ENCODE measurements around the gene RPRML. TPM values are rescaled to one million over a fixed set of nuclear protein-coding genes. Genes with fewer than 3 reads are reported as not detected.
A peak's percentile ranks its signal among the peaks of the same experiment; 100 is the strongest.

The RPRML gene
- total RNA-seq, 1 donor from 2014 or later, result not detected

- H3K79me2 ChIP-seq (ENCODE audit: low read depth), result no peaks in the 10 kb centered on the region
- H3K36me3 ChIP-seq, result no peaks in the 10 kb centered on the region
- H3K9ac ChIP-seq, result no peak overlapping the region
- peak; percentile 49 for DNase-seq (ENCODE audit: low spot score)
- H3K27ac ChIP-seq, result no peak overlapping the region
- peak overlapping the region; percentile 40 for H3K4me3 Mint-ChIP-seq
- peaks cover 12% of the 10 kb centered on the region for H3F3A ChIP-seq (ENCODE audit: low read depth)
- peak overlapping the region; percentile 17 for H3K4me2 ChIP-seq
- no peak for TF ChIP-seq CTCF (IDR thresholded peaks at IDR 0.05)
- no peak for TF ChIP-seq EZH2 (IDR thresholded peaks at IDR 0.05)
- TF ChIP-seq EZH2phosphoT487 (IDR thresholded peaks at IDR 0.05), result no peak
- no peaks in the 10 kb centered on the region for H3K9me3 ChIP-seq (ENCODE audit: low read depth)
- H3K4me1 Mint-ChIP-seq, result peaks cover 35% of the 10 kb centered on the region
- H4K20me1 ChIP-seq (ENCODE audit: low read depth), result peaks cover 23% of the 10 kb centered on the region
- H3K27me3 ChIP-seq, result no peaks in the 10 kb centered on the region
- H2AFZ ChIP-seq (replicated peaks), result no peak overlapping the region
- H3K4me3 ChIP-seq, result no peak overlapping the region
- H3K36me3 Mint-ChIP-seq, result peaks cover 8% of the 10 kb centered on the region
- peaks cover 5% of the 10 kb centered on the region for H3K27me3 Mint-ChIP-seq (ENCODE audit: insufficient read depth, low read depth)
- H3K4me1 ChIP-seq, result peaks cover 8% of the 10 kb centered on the region
- H3K9me3 Mint-ChIP-seq, result no peaks in the 10 kb centered on the region
- peak overlapping the region; percentile 32 for H3K27ac Mint-ChIP-seq
Observed at GRCh38 chr17:46943501-46944393, 35.3 kb downstream of the RPRML start.

GRCh38 chr17:46943218-46943500 is 35.9 kb downstream of the RPRML start:
- Mint-ChIP-seq H3K9me3 (no peaks in the 10 kb centered on the region), H3K4me3 (no peak overlapping the region), H3K27ac (peak overlapping the region; percentile 32), H3K4me1 (peaks cover 35% of the 10 kb centered on the region), H3K27me3 (ENCODE audit: insufficient read depth, low read depth) (peaks cover 5% of the 10 kb centered on the region), H3K36me3 (peaks cover 10% of the 10 kb centered on the region)
- no peak overlapping the region for H3K9ac ChIP-seq
- H3F3A ChIP-seq (ENCODE audit: low read depth), result peaks cover 12% of the 10 kb centered on the region
- peaks cover 8% of the 10 kb centered on the region for H3K4me1 ChIP-seq
- no peaks in the 10 kb centered on the region for H3K27me3 ChIP-seq
- H3K27ac ChIP-seq, result no peak overlapping the region
- H3K9me3 ChIP-seq (ENCODE audit: low read depth), result no peaks in the 10 kb centered on the region
- H3K79me2 ChIP-seq (ENCODE audit: low read depth), result no peaks in the 10 kb centered on the region
- H2AFZ ChIP-seq (replicated peaks), result no peak overlapping the region
- peak overlapping the region; percentile 17 for H3K4me2 ChIP-seq
- no peak for TF ChIP-seq EZH2phosphoT487 (IDR thresholded peaks at IDR 0.05)
- no peak for TF ChIP-seq CTCF (IDR thresholded peaks at IDR 0.05)
- TF ChIP-seq EZH2 (IDR thresholded peaks at IDR 0.05), result no peak
- no peak for DNase-seq (ENCODE audit: low spot score)
- H3K36me3 ChIP-seq, result no peaks in the 10 kb centered on the region
- peaks cover 23% of the 10 kb centered on the region for H4K20me1 ChIP-seq (ENCODE audit: low read depth)
- no peak overlapping the region for H3K4me3 ChIP-seq

- peaks cover 23% of the 10 kb centered on the region for H4K20me1 ChIP-seq (ENCODE audit: low read depth)
- peak overlapping the region; percentile 17 for H3K4me2 ChIP-seq
- no peaks in the 10 kb centered on the region for H3K79me2 ChIP-seq (ENCODE audit: low read depth)
- H3F3A ChIP-seq (ENCODE audit: low read depth), result peaks cover 12% of the 10 kb centered on the region
- peaks cover 8% of the 10 kb centered on the region for H3K4me1 ChIP-seq
- Mint-ChIP-seq H3K4me3 (no peak overlapping the region), H3K9me3 (no peaks in the 10 kb centered on the region), H3K36me3 (peaks cover 10% of the 10 kb centered on the region), H3K4me1 (peaks cover 35% of the 10 kb centered on the region), H3K27me3 (ENCODE audit: insufficient read depth, low read depth) (peaks cover 5% of the 10 kb centered on the region), H3K27ac (peak overlapping the region; percentile 34)
- no peak overlapping the region for H3K4me3 ChIP-seq
- peak; percentile 86 for DNase-seq (ENCODE audit: low spot score)
- no peak overlapping the region for H3K27ac ChIP-seq
- H3K9ac ChIP-seq, result no peak overlapping the region
- H3K9me3 ChIP-seq (ENCODE audit: low read depth), result no peaks in the 10 kb centered on the region
- H2AFZ ChIP-seq (replicated peaks), result no peak overlapping the region
- TF ChIP-seq EZH2phosphoT487 (IDR thresholded peaks at IDR 0.05) (no peak), CTCF (IDR thresholded peaks at IDR 0.05) (peak; percentile 94), EZH2 (IDR thresholded peaks at IDR 0.05) (no peak)
- no peaks in the 10 kb centered on the region for H3K36me3 ChIP-seq
- H3K27me3 ChIP-seq, result no peaks in the 10 kb centered on the region
Observed at GRCh38 chr17:46942441-46943217, 36.4 kb downstream of the RPRML start.

All from neural progenitor cell (in vitro differentiated cells).